Kidney (tissue), 14 donors: ENCODE measurements around the gene CD300A. TPM values are rescaled to one million over a fixed set of nuclear protein-coding genes. Genes with fewer than 3 reads are reported as not detected.

Experiments used
- DNase-seq, 5 donors: peaks; one replicate each; pipeline ENCODE4 v3.0.0-alpha.2; 2013 to 2020
- FAIRE-seq: peaks from 2 replicates; lab custom pipeline; 2012; peaks lifted over from hg19 to GRCh38; lab: Jason Lieb, UNC
- H3K27ac ChIP-seq, 2 donors: one replicate each; pipeline ENCODE4 v1.7.0; 2013; ENCODE audit warnings: low read depth in 2 of 2, low read length in 2 of 2, inconsistent platforms in 1 of 2
- H3K27me3 ChIP-seq: one replicate; pipeline ENCODE4 v1.7.1; 2013; ENCODE audit warnings: low read length, inconsistent platforms; ENCODE audit not compliant: control insufficient read depth, insufficient read depth
- H3K36me3 ChIP-seq, 3 donors: one replicate each; pipeline versions ENCODE4 v1.7.0 to v1.7.1; 2013; ENCODE audit warnings: low read length in 3 of 3, control low read depth in 1 of 3, inconsistent platforms in 1 of 3; ENCODE audit not compliant: insufficient read depth in 3 of 3, control insufficient read depth in 2 of 3
- H3K4me1 ChIP-seq, 3 donors: one replicate each; pipeline versions ENCODE4 v1.7.0 to v1.7.1; 2013; ENCODE audit warnings: low read length in 3 of 3, inconsistent platforms in 1 of 3, low read depth in 1 of 3; ENCODE audit not compliant: control insufficient read depth in 2 of 3, insufficient read depth in 2 of 3
- H3K4me3 ChIP-seq, 3 donors: one replicate each; pipeline versions ENCODE4 v1.7.0 to v1.8.1; 2013; ENCODE audit warnings: low read length in 3 of 3, control low read depth in 1 of 3, inconsistent platforms in 1 of 3
- H3K9ac ChIP-seq, 3 donors: one replicate each; pipeline versions ENCODE4 v1.7.0 to v1.7.1; 2013; ENCODE audit warnings: low read length in 3 of 3, control low read depth in 1 of 3, inconsistent platforms in 1 of 3
- H3K9me3 ChIP-seq, 3 donors: one replicate each; pipeline versions ENCODE4 v1.7.0 to v1.7.1; 2013; ENCODE audit warnings: low read length in 3 of 3, control low read depth in 1 of 3, inconsistent platforms in 1 of 3; ENCODE audit not compliant: control insufficient read depth in 2 of 3, insufficient read depth in 1 of 3
- intact Hi-C: fragments of 100-400 bp; cut with DNase I; formaldehyde crosslinking; loops from one replicate; pipeline ENCODE4 v1.11.1; 2022
- polyA plus RNA-seq: library from polyadenylated mRNA; stranded (reverse); fragments of 350-450 nt; fragmentation: Illumina TruSeq; extraction: RNeasy Lipid Tissue Mini Kit (QIAGEN cat#74804); gene quantifications from one replicate; pipeline ENCODE4 v1.2.3, GENCODE V29; 2014; ENCODE audit warnings: low read depth, low replicate concordance; ENCODE audit not compliant: insufficient read depth
- total RNA-seq: library from RNA; stranded (reverse); fragmentation: NEBNext Ultra II Directional; extraction: Animal tissue kit (Norgen Biotek cat#: 25700); gene quantifications from one replicate; pipeline ENCODE4 v1.2.1, GENCODE V29; 2021
- TF ChIP-seq, protein P1 (sequence below): IDR thresholded peaks from 3 replicates; pipeline ENCODE4 v1.5.1; 2012; ENCODE audit warnings: mild to moderate bottlenecking, moderate library complexity, borderline replicate concordance; ENCODE audit not compliant: insufficient read depth; ENCODE audit errors: extremely low read depth
- donor health status: control.
- donor health status: control.
- donor health status: control.
- donor health status: control.
- donor health status: control.
- donor health status: DM: yes; HTN: yes; CAD: no.
- donor health status: Normal renal cell carcinoma (clear cell type).

CD300A gene
- total and polyA plus RNA-seq, 2 donors from 2014 or later, result 3.1 to 8.2 TPM

DNA sequence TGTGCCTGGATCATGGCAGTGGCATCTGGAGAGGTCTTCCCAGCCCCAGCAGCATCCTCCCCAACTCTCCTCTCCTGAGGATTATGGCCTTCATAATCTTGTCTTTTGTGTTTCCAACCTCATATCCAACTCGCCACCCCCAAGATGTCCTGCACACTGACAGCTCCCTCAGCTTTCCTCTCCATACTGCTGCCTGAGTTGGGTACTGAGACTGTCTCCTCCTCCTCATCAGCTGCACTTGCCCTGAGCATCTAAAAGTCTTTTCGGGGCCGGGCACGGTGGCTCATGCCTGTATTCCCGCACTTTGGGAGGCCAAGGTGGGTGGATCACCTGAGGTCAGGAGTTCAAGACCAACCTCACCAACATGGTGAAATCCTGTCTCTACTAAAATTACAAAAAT, 62.8 kb downstream of the CD300A start:
- Histone ChIP-seq H3K9me3 (no peaks in the 10 kb centered on the region), H3K9ac (no peak overlapping the region), H3K27me3 (no peaks in the 10 kb centered on the region), H3K4me1 (no peaks in the 10 kb centered on the region), H3K27ac (no peak overlapping the region), H3K4me3 (no peak overlapping the region), H3K36me3 (no peaks in the 10 kb centered on the region)
- intact Hi-C loops, result no loop called here
- no peak for FAIRE-seq
- TF ChIP-seq, protein P1, sequence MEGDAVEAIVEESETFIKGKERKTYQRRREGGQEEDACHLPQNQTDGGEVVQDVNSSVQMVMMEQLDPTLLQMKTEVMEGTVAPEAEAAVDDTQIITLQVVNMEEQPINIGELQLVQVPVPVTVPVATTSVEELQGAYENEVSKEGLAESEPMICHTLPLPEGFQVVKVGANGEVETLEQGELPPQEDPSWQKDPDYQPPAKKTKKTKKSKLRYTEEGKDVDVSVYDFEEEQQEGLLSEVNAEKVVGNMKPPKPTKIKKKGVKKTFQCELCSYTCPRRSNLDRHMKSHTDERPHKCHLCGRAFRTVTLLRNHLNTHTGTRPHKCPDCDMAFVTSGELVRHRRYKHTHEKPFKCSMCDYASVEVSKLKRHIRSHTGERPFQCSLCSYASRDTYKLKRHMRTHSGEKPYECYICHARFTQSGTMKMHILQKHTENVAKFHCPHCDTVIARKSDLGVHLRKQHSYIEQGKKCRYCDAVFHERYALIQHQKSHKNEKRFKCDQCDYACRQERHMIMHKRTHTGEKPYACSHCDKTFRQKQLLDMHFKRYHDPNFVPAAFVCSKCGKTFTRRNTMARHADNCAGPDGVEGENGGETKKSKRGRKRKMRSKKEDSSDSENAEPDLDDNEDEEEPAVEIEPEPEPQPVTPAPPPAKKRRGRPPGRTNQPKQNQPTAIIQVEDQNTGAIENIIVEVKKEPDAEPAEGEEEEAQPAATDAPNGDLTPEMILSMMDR, result no peak
- no peak for DNase-seq

DNA sequence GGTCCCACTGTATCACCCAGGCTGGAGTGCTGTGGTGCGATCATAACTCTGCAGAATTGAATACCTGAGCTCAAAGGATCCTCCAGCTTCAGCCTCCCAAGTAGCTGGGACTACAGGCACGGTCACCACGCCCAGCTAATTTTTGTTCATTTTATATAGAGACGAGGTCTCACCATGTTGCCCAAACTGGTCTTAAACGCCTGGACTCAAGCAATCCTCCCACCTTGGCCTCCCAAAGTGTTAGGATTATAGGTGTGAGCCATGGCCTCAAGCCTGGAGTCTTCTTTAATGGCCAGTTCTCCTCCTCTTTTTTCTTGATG, 64.4 kb downstream of the CD300A start:
- no peak overlapping the region for H3K27ac ChIP-seq
- peak in 1 of 5 donors; percentile 2 for DNase-seq
- no peak overlapping the region for H3K4me3 ChIP-seq
- intact Hi-C loops, result no loop called here
- H3K27me3 ChIP-seq, result no peaks in the 10 kb centered on the region
- TF ChIP-seq, protein P1, result no peak
- no peak for FAIRE-seq
- no peaks in the 10 kb centered on the region for H3K36me3 ChIP-seq
- H3K9me3 ChIP-seq, result no peaks in the 10 kb centered on the region
- H3K9ac ChIP-seq, result no peak overlapping the region
- H3K4me1 ChIP-seq, result no peaks in the 10 kb centered on the region

DNA sequence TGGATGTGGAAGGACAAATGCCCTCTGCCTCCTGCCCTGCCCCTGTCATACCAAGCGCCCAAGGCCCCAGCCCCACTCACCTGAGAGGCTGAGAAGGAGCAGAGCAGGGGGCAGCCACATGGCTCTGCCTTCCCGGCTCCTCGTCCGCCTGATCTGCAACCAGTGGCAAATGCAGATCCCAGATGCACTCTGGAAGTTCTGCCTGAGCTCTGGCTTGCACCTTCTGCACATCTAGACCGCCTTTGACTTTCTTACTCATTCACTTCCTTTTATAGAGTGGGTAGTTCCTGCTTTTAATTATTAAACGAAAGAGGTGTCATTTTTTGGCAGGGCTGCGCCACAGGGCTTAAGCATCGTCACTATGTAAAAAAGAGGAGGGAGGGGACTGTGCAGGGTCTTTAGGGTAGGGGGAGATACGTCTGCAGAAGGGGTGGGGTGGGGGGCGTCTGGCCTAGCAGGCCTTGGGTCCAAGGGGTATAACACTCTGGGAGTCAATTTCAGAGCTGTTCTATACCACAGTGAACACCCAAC, 64.9 kb downstream of the CD300A start, which contains the start of gene CD300LB:
CD300LB (minus strand) TSS at position 245 of the 531 bp plus-strand sequence; CDS start at position 120, 125 bp downstream.
- Histone ChIP-seq H3K9me3 (no peaks in the 10 kb centered on the region), H3K27me3 (no peaks in the 10 kb centered on the region), H3K27ac (no peak within 1 kb of the TSS), H3K4me3 (no peak within 1 kb of the TSS), H3K36me3 (no peaks in the 10 kb centered on the region), H3K9ac (no peak within 1 kb of the TSS), H3K4me1 (no peaks in the 10 kb centered on the region)
- intact Hi-C loops, result no loop called here
- FAIRE-seq, result no peak
- DNase-seq, result no peak
- TF ChIP-seq, protein P1, result no peak

DNA sequence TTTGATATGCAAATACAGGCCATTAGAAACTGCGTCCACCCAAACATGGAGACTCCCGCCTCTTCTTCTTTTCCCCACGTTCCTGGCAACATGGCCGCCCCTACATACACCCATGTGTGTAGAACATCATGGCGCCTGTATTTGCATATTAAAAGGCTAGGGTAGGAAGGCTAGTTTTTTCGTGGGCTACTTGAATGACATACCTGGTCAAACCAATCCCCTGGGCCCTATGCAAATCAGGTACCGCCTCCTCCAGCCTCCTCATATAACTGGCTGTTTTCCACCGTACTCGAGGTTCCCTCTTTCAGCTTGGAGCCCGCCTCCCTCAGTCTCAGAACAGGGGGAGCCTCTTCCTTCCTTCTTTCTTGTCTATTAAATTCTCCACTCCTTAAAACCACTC, 65.7 kb downstream of the CD300A start:
- FAIRE-seq (no peak), DNase-seq (peak in 1 of 5 donors; percentile 12)
- TF ChIP-seq, protein P1, result no peak
- intact Hi-C loops, result no loop called here
- no peaks in the 10 kb centered on the region for H3K36me3 ChIP-seq
- H3K4me1 ChIP-seq, result no peaks in the 10 kb centered on the region
- H3K9ac ChIP-seq, result no peak overlapping the region
- H3K9me3 ChIP-seq, result no peaks in the 10 kb centered on the region
- no peak overlapping the region for H3K4me3 ChIP-seq
- no peak overlapping the region for H3K27ac ChIP-seq
- no peaks in the 10 kb centered on the region for H3K27me3 ChIP-seq
